ENCODE results near the gene AOPEP. TPM values are rescaled to one million over a fixed set of nuclear protein-coding genes. Genes with fewer than 3 reads are reported as not detected.

The AOPEP gene
- total RNA-seq, 1 experiment from 2014 or later = 15.0 TPM

GRCh38 chr9:95103871-95104580, 377.5 kb downstream of the AOPEP start:
- no peak overlapping the region for H3K9ac ChIP-seq (ENCODE audit: extremely low read depth, insufficient read length, low read length)
- Mint-ChIP-seq H3K4me3 (no peak overlapping the region), H3K9me3 (no peaks in the 10 kb centered on the region), H3K27me3 (ENCODE audit: low read depth) (no peaks in the 10 kb centered on the region), H3K36me3 (ENCODE audit: insufficient read depth in 1 of 3, low read depth in 3 of 3) (peaks cover 0 to 5% (median 2%) of the 10 kb centered on the region in 3 experiments; a peak in 3 of 7 replicates), H3K4me1 (peaks cover 9% of the 10 kb centered on the region in 2 experiments), H3K27ac (peak overlapping the region in 1 of 3 experiments; percentile 77; a peak in 1 of 7 replicates)
- H2BK15ac ChIP-seq (ENCODE audit: low read depth, low read length) = no peak overlapping the region
- H3K79me2 ChIP-seq (ENCODE audit: insufficient read depth, low read length) = no peaks in the 10 kb centered on the region
- no peak overlapping the region for H3T11ph ChIP-seq (ENCODE audit: low read length)
- H2AK5ac ChIP-seq (ENCODE audit: insufficient read length, low read length) = no peak overlapping the region
- no peak overlapping the region for H2BK5ac ChIP-seq (ENCODE audit: insufficient read length, low read length)
- H3K56ac ChIP-seq (ENCODE audit: insufficient read length, low read depth, low read length) = no peak overlapping the region
- H4K20me1 ChIP-seq (ENCODE audit: control insufficient read depth, insufficient read depth, insufficient read length) = no peaks in the 10 kb centered on the region
- H3K14ac ChIP-seq (ENCODE audit: insufficient read depth, low read length) = no peak overlapping the region; the same call in 1 of the 2 replicates
- TF ChIP-seq CTCF (conservative IDR thresholded peaks at IDR 0.05) = no peak
- no peak overlapping the region for H3K4ac ChIP-seq (ENCODE audit: low read depth, low read length)
- H3K9me3 ChIP-seq (ENCODE audit: control insufficient read depth, low read depth, low read length) = no peaks in the 10 kb centered on the region
- H4K8ac ChIP-seq (replicated peaks; ENCODE audit: insufficient read length, low read depth, low read length) = no peak overlapping the region
- H4K5ac ChIP-seq (ENCODE audit: insufficient read length, low read depth, low read length) = no peak overlapping the region
- WGBS (ENCODE audit: extremely low coverage, insufficient read length, low lambda C conversion rate) = no CpG with 5 or more reads among the region's 20 CpGs
- no peaks in the 10 kb centered on the region for H3K4me1 ChIP-seq (ENCODE audit: insufficient read depth, low read length)
- no peak overlapping the region for H2BK20ac ChIP-seq (ENCODE audit: low read depth, low read length, poor library complexity, severe bottlenecking)
- no peak overlapping the region for H2AFZ ChIP-seq (ENCODE audit: low read length)
- H2BK12ac ChIP-seq (ENCODE audit: insufficient read length, low read depth, low read length) = no peak overlapping the region
- DNase-seq = no peak
- no peak overlapping the region for H4K91ac ChIP-seq (ENCODE audit: insufficient read length, low read depth, low read length)
- H3K23ac ChIP-seq (ENCODE audit: insufficient read length, low read depth, low read length) = no peak overlapping the region
- H3K79me1 ChIP-seq (ENCODE audit: insufficient read depth, low read depth, low read length, poor library complexity, severe bottlenecking) = no peaks in the 10 kb centered on the region
- H3K27me3 ChIP-seq (ENCODE audit: insufficient read depth, low read length) = no peaks in the 10 kb centered on the region
- H3K18ac ChIP-seq (ENCODE audit: insufficient read length, low read depth, low read length) = no peak overlapping the region
- no peak overlapping the region for H3K27ac ChIP-seq (ENCODE audit: insufficient read length, low read depth, low read length)
- no peaks in the 10 kb centered on the region for H3K23me2 ChIP-seq (ENCODE audit: insufficient read length, low read depth, low read length, poor library complexity, severe bottlenecking)
- no peak overlapping the region for H3K4me2 ChIP-seq (ENCODE audit: insufficient read depth, insufficient read length, low read length)
- H2BK120ac ChIP-seq (ENCODE audit: low read depth, low read length, poor library complexity, severe bottlenecking) = no peak overlapping the region
